GM19023 (cell line): ENCODE results near the gene IFI30.
"Not testable (repeated sequence)": the region's sequence is repeated elsewhere in the genome, so short reads cannot be mapped to it uniquely, and the experiment has no call there.

Experiments used
- ATAC-seq: cut with Tn5 transposase; IDR thresholded peaks from one replicate; pipeline ENCODE4 v1.9.1; 2021; ENCODE audit warnings: mild to moderate bottlenecking, moderate library complexity; ENCODE audit not compliant: unreplicated experiment

Gene IFI30

GRCh38 chr19:18152442-18152816 lies 21.2 kb upstream of the IFI30 start:
- peak; percentile 62 for ATAC-seq

- peak; percentile 78 for ATAC-seq
These were observed 20.6 kb upstream of the IFI30 start, which contains the start of gene PIK3R2 for GRCh38 chr19:18152817-18153555. TSS of gene PIK3R2 (plus strand) at chr19:18153163. CDS start at chr19:18155880, 2,717 bp downstream.

GRCh38 chr19:18153556-18154134 lies 20.0 kb upstream of the IFI30 start:
- no peak for ATAC-seq

GRCh38 chr19:18155095-18156087 lies 18.2 kb upstream of the IFI30 start:
- no peak for ATAC-seq

GRCh38 chr19:18156268-18156667 lies 17.3 kb upstream of the IFI30 start:
- ATAC-seq: no peak

- no peak for ATAC-seq
These were observed 16.7 kb upstream of the IFI30 start for GRCh38 chr19:18156841-18157464.

GRCh38 chr19:18157465-18158063 lies 16.0 kb upstream of the IFI30 start:
- ATAC-seq: no peak

- no peak for ATAC-seq
These were observed 15.1 kb upstream of the IFI30 start for GRCh38 chr19:18158467-18158866.

- ATAC-seq: not testable (repeated sequence)
These were observed 14.5 kb upstream of the IFI30 start for GRCh38 chr19:18159059-18159616.

GRCh38 chr19:18159810-18160209 lies 13.8 kb upstream of the IFI30 start:
- no peak for ATAC-seq

GRCh38 chr19:18160493-18160970 lies 13.1 kb upstream of the IFI30 start:
- ATAC-seq: no peak

GRCh38 chr19:18160971-18161635 lies 12.5 kb upstream of the IFI30 start:
- peak; percentile 76 for ATAC-seq

- no peak for ATAC-seq
These were observed 12.0 kb upstream of the IFI30 start for GRCh38 chr19:18161636-18162002.

- no peak for ATAC-seq
These were observed 9.5 kb upstream of the IFI30 start for GRCh38 chr19:18164072-18164471.

GRCh38 chr19:18165794-18166544 lies 7.6 kb upstream of the IFI30 start:
- ATAC-seq: no peak

- no peak for ATAC-seq
These were observed 6.6 kb upstream of the IFI30 start for GRCh38 chr19:18167011-18167410.

- no peak for ATAC-seq
These were observed 5.5 kb upstream of the IFI30 start for GRCh38 chr19:18167975-18168645.

GRCh38 chr19:18168673-18169381 lies 4.8 kb upstream of the IFI30 start:
- no peak for ATAC-seq
